GM12891 (cell line): ENCODE results near the gene LMOD2.

ENCODE experiments used
- POLR2A ChIP-seq: IDR thresholded peaks from 2 replicates; pipeline ENCODE4 v1.6.1; 2011; ENCODE audit warnings: low read depth, low read length, control low read depth
- POLR2AphosphoS5 ChIP-seq: IDR thresholded peaks from 2 replicates; pipeline ENCODE4 v1.6.1; 2011; ENCODE audit warnings: low read depth, low read length, control low read depth
- POU2F2 ChIP-seq: IDR thresholded peaks from 2 replicates; pipeline ENCODE4 v1.6.1; 2011; ENCODE audit warnings: low read depth, mild to moderate bottlenecking, control low read depth, low read length, moderate library complexity
- SPI1 ChIP-seq: IDR thresholded peaks from 2 replicates; pipeline ENCODE4 v1.6.1; 2011; ENCODE audit warnings: low read depth, low read length, control low read depth
- TAF1 ChIP-seq: IDR thresholded peaks from 2 replicates; pipeline ENCODE4 v1.6.1; 2011; ENCODE audit warnings: low read depth, low read length, control low read depth

DNA sequence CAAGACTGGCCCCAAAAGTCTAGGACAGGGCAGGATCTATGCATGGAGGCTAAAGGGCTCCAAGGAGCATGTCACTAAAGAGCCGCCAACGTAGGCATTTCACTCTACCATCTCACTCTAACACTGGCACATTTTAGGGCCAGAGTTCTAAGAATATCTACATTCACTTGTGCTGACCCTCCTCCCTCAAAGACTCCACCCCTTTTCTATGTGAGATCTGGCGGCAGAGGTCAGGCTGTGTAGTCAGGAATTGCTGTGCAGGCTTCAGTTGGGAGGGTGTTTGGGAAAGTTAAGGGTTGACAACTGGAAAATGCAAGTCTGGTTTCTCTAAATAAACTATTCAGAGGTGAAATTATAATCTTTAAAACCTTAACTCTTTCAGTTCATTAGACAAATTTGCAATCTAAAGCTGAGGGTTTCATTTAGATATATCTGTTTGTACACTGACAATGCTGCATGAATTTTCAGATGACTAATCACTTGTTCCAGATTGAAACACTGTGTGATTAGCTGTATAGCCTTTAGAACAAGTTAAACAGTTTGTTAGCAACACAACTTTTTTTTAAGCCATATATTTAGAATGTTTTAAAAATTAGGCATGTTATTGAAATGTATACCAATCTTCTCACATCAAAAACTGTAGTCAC, 18.2 kb downstream of the LMOD2 start:
- TF ChIP-seq POLR2AphosphoS5 (no peak), TAF1 (no peak), POLR2A (no peak), POU2F2 (no peak), SPI1 (no peak)
